Fibroblast of the aortic adventitia (primary cell): Measurements from ENCODE around the gene RABGAP1. TPM values are rescaled to one million over a fixed set of nuclear protein-coding genes. Genes with fewer than 3 reads are reported as not detected.

ENCODE experiments used
- DNase-seq: peaks from one replicate; pipeline ENCODE4 v3.0.0-alpha.2; 2010; ENCODE audit warnings: low read depth
- H3K4me3 ChIP-seq: 2 replicates; pipeline ENCODE4 v1.5.1; 2011; ENCODE audit warnings: low read depth, mild to moderate bottlenecking, control low read depth, low read length, moderate library complexity
- CTCF ChIP-seq: IDR thresholded peaks from 2 replicates; pipeline ENCODE4 v1.5.1; 2011; ENCODE audit warnings: mild to moderate bottlenecking, low read length, control low read depth, inconsistent platforms; ENCODE audit not compliant: insufficient read depth
- total RNA-seq: library from RNA; depleted of rRNA; stranded (reverse); fragments of >200 nt; gene quantifications from 2 replicates; pipeline ENCODE4 v1.2.3, GENCODE V29; 2012; ENCODE audit warnings: low replicate concordance

Gene RABGAP1
- total RNA-seq, 1 donor, result 50.3 TPM

- no peak for DNase-seq
- H3K4me3 ChIP-seq, result no peak overlapping the region
- TF ChIP-seq CTCF, result no peak
Observed at GRCh38 chr9:123033864-123034601, 93.2 kb downstream of the RABGAP1 start.

- TF ChIP-seq CTCF, result no peak
- no peak for DNase-seq
Observed at GRCh38 chr9:123034881-123035510, 94.2 kb downstream of the RABGAP1 start.

GRCh38 chr9:123035791-123036190, 95.0 kb downstream of the RABGAP1 start:
- DNase-seq, result no peak
- H3K4me3 ChIP-seq, result no peak overlapping the region
- TF ChIP-seq CTCF, result no peak

More at GRCh38 chr9:123034881-123035510, 94.2 kb downstream of the RABGAP1 start:
- H3K4me3 ChIP-seq, result no peak overlapping the region

- TF ChIP-seq CTCF, result no peak
Observed at GRCh38 chr9:123036893-123037545, 96.2 kb downstream of the RABGAP1 start.

GRCh38 chr9:123039617-123040219, 98.9 kb downstream of the RABGAP1 start:
- peak; percentile 59 for DNase-seq
- no peak for TF ChIP-seq CTCF
- no peak overlapping the region for H3K4me3 ChIP-seq

More at GRCh38 chr9:123036893-123037545, 96.2 kb downstream of the RABGAP1 start:
- peak overlapping the region; percentile 4 for H3K4me3 ChIP-seq
- peak; percentile 57 for DNase-seq

- TF ChIP-seq CTCF, result no peak
- H3K4me3 ChIP-seq, result no peak overlapping the region
Observed at GRCh38 chr9:123040801-123041200, 100.0 kb downstream of the RABGAP1 start.

More at GRCh38 chr9:123040801-123041200, 100.0 kb downstream of the RABGAP1 start:
- no peak for DNase-seq
